Uterus (tissue), 4 donors: ENCODE measurements around the gene MECP2. TPM values are rescaled to one million over a fixed set of nuclear protein-coding genes. Genes with fewer than 3 reads are reported as not detected.

Experiments used
- DNase-seq, 2 donors: peaks; one replicate each; pipeline ENCODE4 v3.0.0-alpha.2; 2019 to 2020
- H3K27ac ChIP-seq, 2 donors: fragments of 200-600 bp; sonication (generic); 1 replicate in 1 of 2; 2 replicates in 1 of 2; pipeline ENCODE4 v1.5.1; 2016 to 2018
- H3K27me3 ChIP-seq, 2 donors: fragments of 200-600 bp; sonication (generic); one replicate each; pipeline ENCODE4 v1.5.1; 2018 to 2019; ENCODE audit warnings: control low read depth in 1 of 2
- H3K36me3 ChIP-seq, 2 donors: fragments of 200-600 bp; sonication (generic); one replicate each; pipeline ENCODE4 v1.5.1; 2019; ENCODE audit warnings: control low read depth in 1 of 2
- H3K4me1 ChIP-seq, 2 donors: fragments of 200-600 bp; sonication (generic); one replicate each; pipeline ENCODE4 v1.5.1; 2018 to 2019; ENCODE audit warnings: control low read depth in 1 of 2
- H3K4me3 ChIP-seq, 2 donors: fragments of 200-600 bp; sonication (generic); 1 replicate in 1 of 2; 2 replicates in 1 of 2; pipeline ENCODE4 v1.5.1; 2018 to 2019; ENCODE audit warnings: mild to moderate bottlenecking in 1 of 2
- H3K9me3 ChIP-seq, 2 donors: fragments of 200-600 bp; sonication (generic); one replicate each; pipeline ENCODE4 v1.5.1; 2019; ENCODE audit warnings: control low read depth in 1 of 2
- CTCF ChIP-seq, 4 experiments: fragments of 200-600 bp in 2 of 4; fragments of 450-650 bp in 2 of 4; sonication (generic) in 2 of 4; IDR thresholded peaks; one replicate each; pipeline ENCODE4 v1.5.1; 2016 to 2019; ENCODE audit warnings: antibody characterized with exemption in 4 of 4, mild to moderate bottlenecking in 2 of 4, moderate library complexity in 1 of 4
- POLR2A ChIP-seq, 2 donors: fragments of 450-650 bp; IDR thresholded peaks; one replicate each; pipeline ENCODE4 v1.6.1; 2016; ENCODE audit warnings: antibody characterized with exemption in 2 of 2, mild to moderate bottlenecking in 1 of 2, moderate library complexity in 1 of 2
- intact Hi-C: fragments of 100-400 bp; cut with DNase I; formaldehyde crosslinking; loops from one replicate; pipeline ENCODE4 v1.15.1; 2023; ENCODE audit warnings: low total_unique reads
- total RNA-seq, 4 donors: library from RNA; depleted of rRNA in 3 of 4; stranded (reverse); fragments of >200 nt in 3 of 4; gene quantifications; one replicate each; pipeline versions ENCODE4 v1.1.0 to v1.2.4, GENCODE V29; 2014 to 2023
- donor health status: DM: yes; HTN: yes; CAD: no.

MECP2 gene
- total RNA-seq, 4 donors from 2014 or later, result 29.7 to 106 (median 50.6) TPM

DNA sequence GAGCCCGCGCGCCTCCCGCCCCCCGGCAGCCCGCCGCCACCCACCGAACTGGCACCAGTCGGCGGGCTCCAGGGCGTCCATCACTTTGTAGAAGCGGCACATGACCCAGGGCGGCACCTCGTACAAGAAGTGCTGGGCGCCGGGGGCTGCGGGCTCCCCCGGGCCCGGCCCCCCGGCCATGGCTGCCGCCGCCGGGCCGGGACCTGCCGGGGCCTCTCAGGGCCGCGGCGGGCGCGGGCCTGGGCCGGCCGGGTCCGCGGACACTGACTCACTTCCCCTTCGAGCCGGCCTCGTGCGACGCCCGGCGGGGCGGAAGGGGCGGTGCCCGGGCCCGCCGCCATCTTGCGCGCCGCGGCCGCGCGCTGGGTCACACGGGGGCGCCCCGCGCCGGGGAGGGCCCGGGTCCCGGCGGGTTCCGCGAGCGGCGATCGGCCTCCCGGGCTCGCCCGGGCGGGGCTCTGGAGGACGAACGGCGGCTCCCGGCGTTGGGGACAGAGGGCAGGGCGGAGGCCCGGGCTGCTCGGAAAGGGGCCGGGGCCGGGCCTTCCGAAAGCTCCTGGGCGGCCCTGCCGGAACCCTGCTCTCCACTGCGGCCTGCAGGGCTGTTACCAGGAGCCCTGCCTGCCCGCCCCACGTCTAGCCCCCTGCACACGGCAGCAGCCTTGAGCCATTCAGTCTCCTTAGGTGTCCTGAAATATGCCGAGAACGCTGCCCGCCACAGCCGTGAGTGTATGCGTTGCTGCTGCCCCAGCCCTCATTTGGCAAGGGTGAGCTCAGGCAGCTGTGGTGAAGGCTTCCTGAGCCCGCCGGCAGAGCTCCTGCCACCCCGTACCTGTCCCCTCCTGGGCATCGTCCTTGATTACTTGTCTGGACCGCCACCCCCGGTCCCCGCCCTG, 77.6 kb downstream of the MECP2 start, which contains the start of gene IRAK1:
Gene IRAK1 (minus strand): TSS at position 270 of the 896 bp plus-strand sequence. CDS start 90 bp downstream, at position 180.
- H3K27ac ChIP-seq, result peak within 1 kb of the TSS; percentile 88 to 91
- no peaks in the 10 kb centered on the region for H3K36me3 ChIP-seq
- TF ChIP-seq POLR2A (IDR thresholded peaks at IDR 0.05) (peak; percentile 16 to 39), CTCF (IDR thresholded peaks at IDR 0.05) (peak in 1 of 4 experiments; percentile 8)
- no peaks in the 10 kb centered on the region for H3K27me3 ChIP-seq
- no peaks in the 10 kb centered on the region for H3K4me1 ChIP-seq
- peak within 1 kb of the TSS; percentile 36 to 54 for H3K4me3 ChIP-seq
- DNase-seq, result peak in 1 of 2 donors; percentile 71
- no peaks in the 10 kb centered on the region for H3K9me3 ChIP-seq
- intact Hi-C loops, result no loop called here

- no peaks in the 10 kb centered on the region for H3K27me3 ChIP-seq
- H3K36me3 ChIP-seq, result no peaks in the 10 kb centered on the region
- no peaks in the 10 kb centered on the region for H3K4me1 ChIP-seq
- H3K27ac ChIP-seq, result peak overlapping the region; percentile 85 to 91
- no peaks in the 10 kb centered on the region for H3K9me3 ChIP-seq
- TF ChIP-seq POLR2A (IDR thresholded peaks at IDR 0.05) (no peak), CTCF (IDR thresholded peaks at IDR 0.05) (no peak)
- peak overlapping the region; percentile 20 to 54 for H3K4me3 ChIP-seq
- DNase-seq, result no peak
- intact Hi-C loops, result no loop called here
Observed at GRCh38 chrX:154019061-154019621, 78.4 kb downstream of the MECP2 start.

GRCh38 chrX:154018518-154019060, 78.9 kb downstream of the MECP2 start:
- TF ChIP-seq POLR2A (IDR thresholded peaks at IDR 0.05) (no peak), CTCF (IDR thresholded peaks at IDR 0.05) (no peak)
- H3K4me1 ChIP-seq, result no peaks in the 10 kb centered on the region
- DNase-seq, result no peak
- peak overlapping the region; percentile 20 to 54 for H3K4me3 ChIP-seq
- no peaks in the 10 kb centered on the region for H3K27me3 ChIP-seq
- H3K27ac ChIP-seq, result peak overlapping the region; percentile 85 to 91
- no peaks in the 10 kb centered on the region for H3K9me3 ChIP-seq
- intact Hi-C loops, result no loop called here
- H3K36me3 ChIP-seq, result no peaks in the 10 kb centered on the region

DNA sequence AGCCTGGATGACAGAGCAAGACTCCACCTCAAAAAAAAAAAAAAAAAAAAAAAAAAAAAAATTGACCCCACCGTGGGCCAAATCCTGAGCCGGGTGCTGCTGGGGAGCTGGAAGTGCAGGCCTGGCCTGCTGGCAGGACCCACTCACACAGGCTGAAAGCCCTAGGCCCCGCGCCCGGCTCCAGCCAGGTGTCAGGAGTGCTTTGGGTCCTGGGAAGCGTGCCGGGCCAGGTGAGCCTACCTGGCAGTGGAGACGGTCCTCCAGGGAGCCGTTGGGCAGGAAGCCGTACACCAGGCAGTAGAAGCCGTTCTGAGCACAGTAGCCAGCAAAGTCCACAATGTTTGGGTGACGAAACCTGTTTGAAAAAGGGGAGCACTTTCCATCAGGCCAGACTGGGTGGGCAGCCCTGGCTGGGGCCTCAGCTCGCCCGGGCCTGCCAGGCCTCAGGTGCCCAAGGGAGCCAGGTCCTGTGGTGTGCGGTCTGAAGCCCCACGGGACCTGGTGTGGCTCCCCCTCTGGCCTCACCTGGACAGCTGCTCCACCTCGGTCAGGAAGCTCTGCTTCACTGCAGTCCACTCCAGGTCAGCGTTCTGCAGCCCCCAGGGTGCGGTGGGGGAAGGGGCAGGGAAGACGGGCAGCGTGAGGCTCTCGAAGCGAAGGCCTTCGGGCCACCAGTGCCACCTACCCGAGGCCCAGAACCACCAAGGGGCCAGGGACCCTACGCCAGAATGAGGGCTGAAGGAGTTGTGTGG, 79.6 kb downstream of the MECP2 start:
- Histone ChIP-seq H3K4me3 (no peak overlapping the region), H3K27ac (no peak overlapping the region), H3K9me3 (no peaks in the 10 kb centered on the region), H3K27me3 (no peaks in the 10 kb centered on the region), H3K4me1 (no peaks in the 10 kb centered on the region), H3K36me3 (no peaks in the 10 kb centered on the region)
- intact Hi-C loops, result no loop called here
- no peak for DNase-seq
- TF ChIP-seq CTCF (IDR thresholded peaks at IDR 0.05), result no peak
- TF ChIP-seq POLR2A (IDR thresholded peaks at IDR 0.05), result no peak
